Subcutaneous adipose tissue (tissue), 4 donors: Measurements from ENCODE around the gene SLC1A1. TPM values are rescaled to one million over a fixed set of nuclear protein-coding genes. Genes with fewer than 3 reads are reported as not detected.

Experiments used
- CTCF ChIP-seq: fragments of 450-650 bp; IDR thresholded peaks from one replicate; pipeline ENCODE4 v1.5.1; 2016; ENCODE audit warnings: low read depth, mild to moderate bottlenecking, control low read depth, antibody characterized with exemption, moderate library complexity
- total RNA-seq, 4 donors: library from RNA; depleted of rRNA; stranded (reverse); fragments of >200 nt; gene quantifications; one replicate each; pipeline ENCODE4 v1.1.0, GENCODE V29; 2016

The SLC1A1 gene
- total RNA-seq, 4 donors from 2014 or later, result 4.4 to 7.5 (median 5.8) TPM

- TF ChIP-seq CTCF, result no peak
Measured at GRCh38 chr9:4620881-4621555, 130.8 kb downstream of the SLC1A1 start.

GRCh38 chr9:4622016-4622415 lies 131.7 kb downstream of the SLC1A1 start:
- no peak for TF ChIP-seq CTCF

GRCh38 chr9:4630836-4631235 lies 140.6 kb downstream of the SLC1A1 start:
- no peak for TF ChIP-seq CTCF

Other genes with a start within 250 kb of the SLC1A1 start
- 10 to 100 TPM; 13.6 to 24.1 (median 20.2) TPM for gene GLIS3, start 190.4 kb upstream of the SLC1A1 start, total RNA-seq
- 1 to 10 TPM; 5.2 to 7.0 (median 6.1) TPM for gene PLPP6, start 171.8 kb downstream of the SLC1A1 start, total RNA-seq
- 1 to 10 TPM; 1.8 to 5.3 (median 2.8) TPM for gene SPATA6L, start 176.0 kb downstream of the SLC1A1 start, total RNA-seq
- 100 to 1,000 TPM in 1 of 4 donors, 10 to 100 TPM in 3; 32.1 to 106 (median 37.7) TPM for gene CDC37L1, start 189.1 kb downstream of the SLC1A1 start, total RNA-seq